ENCODE measurements around the gene CELF4.

DNA sequence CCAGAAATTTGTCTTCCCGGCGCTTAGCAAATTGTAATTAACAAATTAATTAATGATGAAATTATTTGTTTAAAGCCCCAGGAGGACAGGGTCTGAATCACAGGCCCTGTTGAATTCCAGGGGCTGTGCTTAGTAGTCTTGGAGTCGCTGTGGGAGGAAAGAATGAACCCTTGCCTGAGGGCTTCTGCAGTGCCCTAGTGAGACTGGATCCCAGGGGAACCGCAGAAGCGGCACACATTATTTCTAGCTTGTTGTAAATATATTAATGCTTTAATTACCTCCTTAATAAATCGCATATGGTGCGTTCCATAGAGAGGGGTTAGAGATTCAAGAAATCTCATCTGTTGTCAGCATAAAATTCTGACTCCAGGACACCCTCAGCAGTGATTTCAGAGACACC, 235.4 kb downstream of the CELF4 start:
- TF ChIP-seq, protein P1, sequence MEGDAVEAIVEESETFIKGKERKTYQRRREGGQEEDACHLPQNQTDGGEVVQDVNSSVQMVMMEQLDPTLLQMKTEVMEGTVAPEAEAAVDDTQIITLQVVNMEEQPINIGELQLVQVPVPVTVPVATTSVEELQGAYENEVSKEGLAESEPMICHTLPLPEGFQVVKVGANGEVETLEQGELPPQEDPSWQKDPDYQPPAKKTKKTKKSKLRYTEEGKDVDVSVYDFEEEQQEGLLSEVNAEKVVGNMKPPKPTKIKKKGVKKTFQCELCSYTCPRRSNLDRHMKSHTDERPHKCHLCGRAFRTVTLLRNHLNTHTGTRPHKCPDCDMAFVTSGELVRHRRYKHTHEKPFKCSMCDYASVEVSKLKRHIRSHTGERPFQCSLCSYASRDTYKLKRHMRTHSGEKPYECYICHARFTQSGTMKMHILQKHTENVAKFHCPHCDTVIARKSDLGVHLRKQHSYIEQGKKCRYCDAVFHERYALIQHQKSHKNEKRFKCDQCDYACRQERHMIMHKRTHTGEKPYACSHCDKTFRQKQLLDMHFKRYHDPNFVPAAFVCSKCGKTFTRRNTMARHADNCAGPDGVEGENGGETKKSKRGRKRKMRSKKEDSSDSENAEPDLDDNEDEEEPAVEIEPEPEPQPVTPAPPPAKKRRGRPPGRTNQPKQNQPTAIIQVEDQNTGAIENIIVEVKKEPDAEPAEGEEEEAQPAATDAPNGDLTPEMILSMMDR (IDR thresholded peaks at IDR 0.05; ENCODE audit: insufficient read depth, low read length), result no peak
- TF ChIP-seq, protein P2, sequence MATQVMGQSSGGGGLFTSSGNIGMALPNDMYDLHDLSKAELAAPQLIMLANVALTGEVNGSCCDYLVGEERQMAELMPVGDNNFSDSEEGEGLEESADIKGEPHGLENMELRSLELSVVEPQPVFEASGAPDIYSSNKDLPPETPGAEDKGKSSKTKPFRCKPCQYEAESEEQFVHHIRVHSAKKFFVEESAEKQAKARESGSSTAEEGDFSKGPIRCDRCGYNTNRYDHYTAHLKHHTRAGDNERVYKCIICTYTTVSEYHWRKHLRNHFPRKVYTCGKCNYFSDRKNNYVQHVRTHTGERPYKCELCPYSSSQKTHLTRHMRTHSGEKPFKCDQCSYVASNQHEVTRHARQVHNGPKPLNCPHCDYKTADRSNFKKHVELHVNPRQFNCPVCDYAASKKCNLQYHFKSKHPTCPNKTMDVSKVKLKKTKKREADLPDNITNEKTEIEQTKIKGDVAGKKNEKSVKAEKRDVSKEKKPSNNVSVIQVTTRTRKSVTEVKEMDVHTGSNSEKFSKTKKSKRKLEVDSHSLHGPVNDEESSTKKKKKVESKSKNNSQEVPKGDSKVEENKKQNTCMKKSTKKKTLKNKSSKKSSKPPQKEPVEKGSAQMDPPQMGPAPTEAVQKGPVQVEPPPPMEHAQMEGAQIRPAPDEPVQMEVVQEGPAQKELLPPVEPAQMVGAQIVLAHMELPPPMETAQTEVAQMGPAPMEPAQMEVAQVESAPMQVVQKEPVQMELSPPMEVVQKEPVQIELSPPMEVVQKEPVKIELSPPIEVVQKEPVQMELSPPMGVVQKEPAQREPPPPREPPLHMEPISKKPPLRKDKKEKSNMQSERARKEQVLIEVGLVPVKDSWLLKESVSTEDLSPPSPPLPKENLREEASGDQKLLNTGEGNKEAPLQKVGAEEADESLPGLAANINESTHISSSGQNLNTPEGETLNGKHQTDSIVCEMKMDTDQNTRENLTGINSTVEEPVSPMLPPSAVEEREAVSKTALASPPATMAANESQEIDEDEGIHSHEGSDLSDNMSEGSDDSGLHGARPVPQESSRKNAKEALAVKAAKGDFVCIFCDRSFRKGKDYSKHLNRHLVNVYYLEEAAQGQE (IDR thresholded peaks at IDR 0.05; ENCODE audit: insufficient replicate concordance, low read depth), result no peak
- TF ChIP-seq GABPA (IDR thresholded peaks at IDR 0.05; ENCODE audit: low read depth) (no peak), POLR2AphosphoS5 (IDR thresholded peaks at IDR 0.05; ENCODE audit: low read depth) (no peak)
